Psoas muscle (tissue), 8 donors: ENCODE results near the gene GLMN. TPM values are rescaled to one million over a fixed set of nuclear protein-coding genes. Genes with fewer than 3 reads are reported as not detected.

Experiments used
- ATAC-seq, 4 donors: fragments of 200-7000 bp; cut with Tn5 transposase; one replicate each; pipeline ENCODE4 v1.9.1; 2020; ENCODE audit warnings: moderate library complexity in 3 of 4, mild to moderate bottlenecking in 2 of 4
- DNase-seq, 2 donors: peaks; one replicate each; pipeline ENCODE4 v3.0.0-alpha.2; 2020
- H3K27ac ChIP-seq: fragments of 200-600 bp; one replicate; pipeline ENCODE4 v1.8.0; 2022
- H3K27me3 ChIP-seq, 3 donors: fragments of 200-600 bp in 1 of 3; one replicate each; pipeline versions ENCODE4 v1.6.1 to v1.8.0; 2013 to 2022; ENCODE audit warnings: low read length in 2 of 3, mild to moderate bottlenecking in 2 of 3, moderate library complexity in 1 of 3; ENCODE audit not compliant: insufficient read depth in 3 of 3
- H3K36me3 ChIP-seq, 2 donors: fragments of 200-600 bp in 1 of 2; one replicate each; pipeline versions ENCODE4 v1.6.1 to v1.8.0; 2013 to 2022; ENCODE audit warnings: low read depth in 1 of 2, mild to moderate bottlenecking in 1 of 2, moderate library complexity in 1 of 2; ENCODE audit not compliant: insufficient read depth in 1 of 2
- H3K4me1 ChIP-seq: fragments of 200-600 bp; one replicate; pipeline ENCODE4 v1.8.0; 2022
- H3K4me3 ChIP-seq: fragments of 200-600 bp; one replicate; pipeline ENCODE4 v1.8.0; 2022; ENCODE audit warnings: mild to moderate bottlenecking
- H3K9me3 ChIP-seq: fragments of 200-600 bp; one replicate; pipeline ENCODE4 v1.8.0; 2022
- CTCF ChIP-seq: fragments of 200-600 bp; IDR thresholded peaks from one replicate; pipeline ENCODE4 v1.8.0; 2022; ENCODE audit warnings: antibody characterized with exemption
- WGBS, 3 donors: extraction: QIAGEN DNeasy Blood & Tissue Kit; methylation state at CpG; one replicate each; pipeline versions ENCODE4 v1.1.6 to v1.1.7; 2013; 5-methylcytosine and 5-hydroxymethylcytosine counted together
- intact Hi-C, 2 donors: fragments of 100-400 bp; cut with DNase I; formaldehyde crosslinking; loops; one replicate each; pipeline versions ENCODE4 v1.11.0 to v1.14.2; 2022
- long read RNA-seq, 2 donors: library from polyadenylated mRNA; unstranded; transcript quantifications; one replicate each; pipeline ENCODE4 v2.0.0, GENCODE V29; 2021
- polyA plus RNA-seq, 3 donors: library from polyadenylated mRNA; stranded (reverse); fragments of 200-250 nt; gene quantifications; one replicate each; pipeline ENCODE4 v1.2.3, GENCODE V29; 2013
- total RNA-seq, 4 donors: library from RNA; stranded (reverse); fragmentation: NEBNext Ultra II Directional in 2 of 4; extraction: Animal tissue kit (Norgen Biotek cat#: 25700) in 2 of 4; gene quantifications; one replicate each; pipeline versions ENCODE4 v1.2.1 to v1.2.4, GENCODE V29; 2021 to 2023
- donor health status: healthy with polysubstance abuse.
- donor health status: DM: no; HTN: no; CAD: no; lungs with moderate emphysema.
- donor health status: Bipolar disorder and iron deficiency.
- donor health status: healthy.
- donor health status: DM: yes; HTN: yes; CAD: no.
- donor health status: DM: no; HTN: no; CAD: no.
- donor health status: DM: no; HTN: no; CAD: no.
- donor health status: DM: yes; HTN: yes; CAD: no.

GLMN gene
- total RNA-seq, result 1 to 10 TPM; 3.9 to 6.6 (median 5.9) TPM
- polyA plus RNA-seq, result 1 to 10 TPM; 4.9 to 5.7 (median 5.4) TPM
- long read RNA-seq, donor 1, transcript GLMN-201 (19 exons, 1,995 nt), result major isoform, 8 of 9 reads
- long read RNA-seq, donor 1, partial matches to known transcripts, result 0 of 9 reads
- long read RNA-seq, donor 1, other reads (novel, unspliced or antisense), result 1 of 9 reads
- long read RNA-seq, donor 2, transcript GLMN-201 (19 exons, 1,995 nt), result major isoform, 11 of 19 reads
- long read RNA-seq, donor 2, partial matches to known transcripts, result 1 of 19 reads
- long read RNA-seq, donor 2, other reads (novel, unspliced or antisense), result 7 of 19 reads

- peak within 1 kb of the TSS; percentile 94 for H3K4me3 ChIP-seq
- H3K36me3 ChIP-seq, result peaks cover 0 to 55% of the 10 kb centered on the region in 2 donors
- H3K27me3 ChIP-seq, result no peaks in the 10 kb centered on the region
- 0% methylated on average over 64 to 76 of the region's 76 CpGs for WGBS, 3 donors
- DNase-seq (peak; percentile 81 to 90), ATAC-seq (peak; percentile 99 to 100 (median 100))
- TF ChIP-seq CTCF, result no peak
- H3K4me1 ChIP-seq, result peaks cover 7% of the 10 kb centered on the region
- intact Hi-C loops, result no loop called here
- H3K9me3 ChIP-seq, result no peaks in the 10 kb centered on the region
- H3K27ac ChIP-seq, result peak within 1 kb of the TSS; percentile 96
Observed at GRCh38 chr1:92298573-92299476, at the start of gene GLMN, which contains the start of gene RPAP2. Gene GLMN (minus strand): TSS chr1:92298987. CDS start chr1:92297999, 988 bp downstream. Gene RPAP2 (plus strand): TSS chr1:92299059. CDS start chr1:92299074, 15 bp downstream.

DNA sequence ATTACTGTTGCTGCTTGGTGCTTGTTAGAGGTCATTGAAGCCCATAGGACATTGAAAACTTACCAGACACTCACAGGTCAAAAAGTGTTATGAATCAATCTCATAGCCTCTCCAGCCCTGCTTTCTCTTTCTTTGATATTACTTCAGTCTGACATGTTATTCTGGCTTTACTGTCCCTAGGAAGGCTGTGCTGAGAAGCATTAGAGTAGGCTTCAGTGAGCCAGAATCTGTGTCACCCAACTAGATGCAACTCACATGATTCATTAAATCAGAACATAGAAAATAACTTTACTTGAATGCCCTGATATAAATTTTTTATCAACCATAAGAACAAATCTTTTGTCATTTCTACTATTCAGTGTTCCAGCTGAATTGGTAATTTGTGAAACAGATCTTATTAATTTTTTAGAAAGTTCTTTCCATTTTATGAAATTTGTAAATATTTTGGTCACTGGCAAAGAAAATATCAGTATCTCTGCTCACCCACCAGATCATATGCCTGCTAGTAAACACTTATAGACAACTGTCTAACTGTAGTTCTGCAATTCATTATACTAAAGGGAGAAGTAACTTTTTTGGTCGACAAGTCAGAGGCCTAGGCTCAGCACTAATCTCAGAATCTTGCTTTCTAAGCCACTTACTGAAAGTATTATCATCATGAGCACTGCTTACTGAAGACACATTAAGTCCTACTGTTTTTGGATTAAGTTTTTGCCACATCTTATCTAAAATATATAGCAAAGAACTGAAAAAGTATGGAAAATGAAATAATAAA is 48.3 kb upstream of the GLMN start:
- H3K27me3 ChIP-seq, result no peaks in the 10 kb centered on the region
- H3K9me3 ChIP-seq, result no peaks in the 10 kb centered on the region
- no peaks in the 10 kb centered on the region for H3K4me1 ChIP-seq
- no peak overlapping the region for H3K27ac ChIP-seq
- no peak for TF ChIP-seq CTCF
- no peak for ATAC-seq
- H3K36me3 ChIP-seq, result peaks cover 4 to 69% of the 10 kb centered on the region in 2 donors
- DNase-seq, result no peak
- no peak overlapping the region for H3K4me3 ChIP-seq
- intact Hi-C loops, result no loop called here
- WGBS, 3 donors, result 89 to 90% (median 90%) methylated on average over 1 of the region's 1 CpG

DNA sequence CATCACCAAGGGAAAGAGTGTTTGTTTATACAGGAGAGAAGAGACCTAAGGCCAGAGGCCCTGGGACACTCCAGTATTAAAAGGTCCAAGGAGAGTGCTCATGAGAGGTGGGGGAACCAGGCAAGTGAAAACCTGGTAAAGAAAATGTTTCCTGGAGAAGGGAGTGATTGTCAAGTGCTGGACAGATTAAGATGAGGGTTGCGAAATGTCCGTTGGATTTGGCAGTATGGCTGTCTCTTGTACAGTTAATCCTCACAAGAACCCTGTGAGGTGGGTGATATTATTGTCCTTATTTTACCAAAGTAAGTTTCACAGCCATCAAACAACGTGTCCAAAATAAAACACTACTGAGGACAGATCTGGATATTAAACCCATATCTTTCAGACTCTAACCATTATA is 44.3 kb upstream of the GLMN start:
- intact Hi-C loops, result no loop called here
- ATAC-seq (no peak), DNase-seq (no peak)
- Histone ChIP-seq H3K27ac (no peak overlapping the region), H3K36me3 (peaks cover 0 to 45% of the 10 kb centered on the region in 2 donors), H3K9me3 (no peaks in the 10 kb centered on the region), H3K4me1 (no peaks in the 10 kb centered on the region), H3K4me3 (no peak overlapping the region), H3K27me3 (no peaks in the 10 kb centered on the region)
- no peak for TF ChIP-seq CTCF
- WGBS, 3 donors, result 54 to 63% (median 59%) methylated on average over 3 of the region's 3 CpGs

DNA sequence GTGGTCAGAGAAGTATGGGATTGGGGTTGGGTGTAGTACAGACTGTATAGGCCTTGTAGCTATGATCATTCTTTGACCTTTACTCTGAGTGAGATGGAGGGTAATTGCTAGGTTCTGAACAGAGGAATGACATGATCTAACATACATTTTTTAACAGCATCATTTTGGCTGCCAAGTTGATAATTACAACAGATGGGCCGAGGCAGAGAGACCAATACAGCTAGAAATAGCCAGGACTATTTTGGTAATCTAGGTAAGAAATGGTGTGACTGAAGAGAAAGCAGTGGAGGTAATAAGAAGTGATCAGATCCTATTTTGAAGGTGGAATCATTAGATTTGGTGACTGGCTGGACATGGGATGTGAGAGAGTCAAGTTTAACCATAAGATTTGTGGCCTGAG is 43.6 kb upstream of the GLMN start:
- H3K27me3 ChIP-seq, result no peaks in the 10 kb centered on the region
- no peaks in the 10 kb centered on the region for H3K9me3 ChIP-seq
- H3K4me1 ChIP-seq, result no peaks in the 10 kb centered on the region
- 76 to 90% (median 88%) methylated on average over 1 of the region's 1 CpG for WGBS, 3 donors
- no peak overlapping the region for H3K27ac ChIP-seq
- intact Hi-C loops, result no loop called here
- H3K4me3 ChIP-seq, result no peak overlapping the region
- ATAC-seq (no peak), DNase-seq (no peak)
- H3K36me3 ChIP-seq, result peaks cover 0 to 46% of the 10 kb centered on the region in 2 donors
- no peak for TF ChIP-seq CTCF
